ENCODE results near the gene CREB5. TPM values are rescaled to one million over a fixed set of nuclear protein-coding genes. Genes with fewer than 3 reads are reported as not detected.

CREB5 gene
- total and polyA plus RNA-seq, 2 of the 8 experiments (the other 6 are each of a cell fraction or from before 2014, with no cell fraction given) = 2.4 to 2.7 TPM

GRCh38 chr7:28684650-28685241, 272.4 kb downstream of the CREB5 start (continued):
- no peak for TF ChIP-seq ATF2 (IDR thresholded peaks at IDR 0.05; ENCODE audit: low read length)
